OCI-LY7 (cell line): ENCODE measurements around the gene CHMP4A.

Experiments
- CTCF ChIP-seq: fragments of 200-600 bp; sonication (generic); conservative IDR thresholded peaks from 2 replicates; pipeline ENCODE4 v1.5.1; 2014; ENCODE audit warnings: mild to moderate bottlenecking, antibody characterized with exemption, low read length, moderate library complexity, mixed read lengths
- EZH2phosphoT487 ChIP-seq: fragments of 200-600 bp; sonication (generic); IDR thresholded peaks from 2 replicates; pipeline ENCODE4 v1.6.1; 2018; ENCODE audit warnings: low read depth, borderline replicate concordance, mild to moderate bottlenecking, mixed run types, antibody characterized with exemption, low read length, moderate library complexity, mixed read lengths

GRCh38 chr14:24207625-24208024, 5.7 kb downstream of the CHMP4A start:
- no peak for TF ChIP-seq CTCF
- no peak for TF ChIP-seq EZH2phosphoT487
